H1 (cell line): ENCODE results near the gene CCNG2. TPM values are rescaled to one million over a fixed set of nuclear protein-coding genes. Genes with fewer than 3 reads are reported as not detected.

ENCODE experiments used
- CTCF ChIA-PET: fragments of 300-600 bp; sonication (Branson Sonifier 250); formaldehyde crosslinking; loops from one replicate; lab custom pipeline; 2021; ENCODE audit not compliant: partially characterized antibody; lab: Charles Lee
- POLR2A ChIA-PET: fragments of 300-600 bp; sonication (Branson Sonifier 250); formaldehyde crosslinking; loops from one replicate; lab custom pipeline; 2021; ENCODE audit warnings: inconsistent platforms; ENCODE audit not compliant: partially characterized antibody; lab: Charles Lee
- DNase-seq, 2 experiments: peaks; one replicate each; pipeline versions ENCODE4 v3.0.0 to v3.0.0-alpha.2; 2010 to 2022; ENCODE audit warnings: low spot score in 2 of 2, low read depth in 1 of 2, mixed read lengths in 1 of 2
- FAIRE-seq: peaks from 2 replicates; lab custom pipeline; 2011; peaks lifted over from hg19 to GRCh38; lab: Jason Lieb, UNC
- H2AFZ ChIP-seq: 2 replicates; pipeline ENCODE4 v1.8.1; 2012; ENCODE audit warnings: low read length, inconsistent platforms
- H2AK5ac ChIP-seq: 2 replicates; pipeline ENCODE4 v1.6.1; 2013; ENCODE audit warnings: low read depth, low read length
- H2BK120ac ChIP-seq: replicated peaks from 2 replicates; pipeline ENCODE3; 2013; ENCODE audit warnings: low read depth, low read length, inconsistent platforms
- H2BK12ac ChIP-seq: 2 replicates; pipeline ENCODE4 v1.6.1; 2013; ENCODE audit warnings: low read depth, low read length
- H2BK15ac ChIP-seq: 2 replicates; pipeline ENCODE4 v1.6.1; 2013; ENCODE audit warnings: low read length
- H2BK20ac ChIP-seq: 2 replicates; pipeline ENCODE4 v1.6.1; 2013; ENCODE audit warnings: low read length
- H2BK5ac ChIP-seq: 2 replicates; pipeline ENCODE4 v1.6.1; 2013; ENCODE audit warnings: low read depth, low read length
- H3K14ac ChIP-seq: 2 replicates; pipeline ENCODE4 v1.6.1; 2013; ENCODE audit warnings: inconsistent platforms; ENCODE audit not compliant: insufficient read length
- H3K18ac ChIP-seq: 2 replicates; pipeline ENCODE4 v1.6.1; 2013; ENCODE audit warnings: low read length; ENCODE audit errors: extremely low read depth
- H3K23ac ChIP-seq: 2 replicates; pipeline ENCODE4 v1.6.1; 2013; ENCODE audit warnings: inconsistent platforms; ENCODE audit not compliant: insufficient read length
- H3K23me2 ChIP-seq: 2 replicates; pipeline ENCODE4 v1.6.1; 2013; ENCODE audit warnings: low read depth, low read length
- H3K27ac ChIP-seq: 2 replicates; pipeline ENCODE4 v1.6.1; 2011; ENCODE audit warnings: low read depth, low read length, inconsistent platforms
- H3K27me3 ChIP-seq, 4 experiments: replicated peaks in 1 of 4; 1 replicate in 1 of 4; 2 replicates in 3 of 4; pipeline versions ENCODE4 v1.6.1 to v1.8.1; 2011 to 2013; ENCODE audit warnings: low read length in 3 of 4, mild to moderate bottlenecking in 3 of 4, inconsistent platforms in 2 of 4, mixed read lengths in 2 of 4, moderate library complexity in 1 of 4; ENCODE audit not compliant: control insufficient read depth in 3 of 4, insufficient read depth in 3 of 4; ENCODE audit errors: extremely low read depth in 1 of 4
- H3K36me3 ChIP-seq, 4 experiments: 2 replicates each; pipeline versions ENCODE4 v1.6.1 to v1.8.1; 2011 to 2013; ENCODE audit warnings: mild to moderate bottlenecking in 4 of 4, low read length in 3 of 4, moderate library complexity in 2 of 4, control low read depth in 1 of 4, inconsistent platforms in 1 of 4; ENCODE audit not compliant: insufficient read depth in 4 of 4, control insufficient read depth in 2 of 4
- H3K4ac ChIP-seq: replicated peaks from 2 replicates; pipeline ENCODE3; 2013; ENCODE audit warnings: low read length, low read depth, mixed read lengths, inconsistent platforms; ENCODE audit not compliant: insufficient read length
- H3K4me1 ChIP-seq, 4 experiments: replicated peaks in 1 of 4; 1 replicate in 1 of 4; 2 replicates in 3 of 4; pipeline versions ENCODE4 v1.6.1 to v1.8.1; 2011 to 2013; ENCODE audit warnings: low read length in 3 of 4, inconsistent platforms in 2 of 4, mixed read lengths in 1 of 4; ENCODE audit not compliant: insufficient read depth in 4 of 4, control insufficient read depth in 3 of 4
- H3K4me2 ChIP-seq, 2 experiments: 2 replicates each; pipeline versions ENCODE4 v1.6.1 to v1.8.1; 2011 to 2013; ENCODE audit warnings: low read depth in 2 of 2, low read length in 2 of 2, control low read depth in 1 of 2, inconsistent platforms in 1 of 2, mild to moderate bottlenecking in 1 of 2; ENCODE audit not compliant: insufficient read depth in 1 of 2
- H3K4me3 ChIP-seq, 4 experiments: fragments of 200-600, 300-600 bp in 1 of 4; sonication (generic), shearing (Covaris generic), sonication (Bioruptor Twin) in 1 of 4; 2 replicates each; pipeline versions ENCODE4 v1.5.1 to v1.8.1; 2011 to 2016; ENCODE audit warnings: low read length in 4 of 4, low read depth in 3 of 4, control low read depth in 2 of 4, inconsistent platforms in 2 of 4, mild to moderate bottlenecking in 2 of 4, mixed read lengths in 1 of 4, moderate library complexity in 1 of 4; ENCODE audit not compliant: insufficient read depth in 2 of 4; ENCODE audit errors: extremely low read depth in 1 of 4
- H3K56ac ChIP-seq: replicated peaks from 2 replicates; pipeline ENCODE3; 2013; ENCODE audit warnings: low read depth, mild to moderate bottlenecking, mixed read lengths, low read length, inconsistent platforms; ENCODE audit not compliant: insufficient read length
- H3K79me1 ChIP-seq: 2 replicates; pipeline ENCODE4 v1.6.1; 2013; ENCODE audit warnings: low read depth, low read length, control low read depth
- H3K79me2 ChIP-seq, 2 experiments: 2 replicates each; pipeline versions ENCODE4 v1.6.1 to v1.8.1; 2012 to 2013; ENCODE audit warnings: low read length in 2 of 2, mild to moderate bottlenecking in 2 of 2, inconsistent platforms in 1 of 2; ENCODE audit not compliant: insufficient read depth in 2 of 2, control insufficient read depth in 1 of 2
- H3K9ac ChIP-seq, 4 experiments: replicated peaks in 1 of 4; 1 replicate in 1 of 4; 2 replicates in 3 of 4; pipeline versions ENCODE4 v1.6.1 to v1.8.1; 2011 to 2013; ENCODE audit warnings: low read depth in 3 of 4, low read length in 3 of 4, control low read depth in 2 of 4, mild to moderate bottlenecking in 2 of 4, moderate library complexity in 2 of 4, inconsistent platforms in 1 of 4; ENCODE audit errors: extremely low read depth in 1 of 4
- H3K9me3 ChIP-seq, 2 experiments: 2 replicates each; pipeline versions ENCODE4 v1.6.1 to v1.8.1; 2012 to 2013; ENCODE audit warnings: mild to moderate bottlenecking in 2 of 2, moderate library complexity in 2 of 2, control low read depth in 1 of 2, inconsistent platforms in 1 of 2, low read depth in 1 of 2, low read length in 1 of 2, mixed read lengths in 1 of 2; ENCODE audit not compliant: insufficient read depth in 2 of 2
- H4K20me1 ChIP-seq, 2 experiments: replicated peaks in 1 of 2; 2 replicates each; pipeline versions ENCODE3 to v1.8.1; 2011 to 2013; ENCODE audit warnings: inconsistent platforms in 2 of 2, low read length in 2 of 2, mild to moderate bottlenecking in 1 of 2; ENCODE audit not compliant: insufficient read depth in 2 of 2, control insufficient read depth in 1 of 2
- H4K5ac ChIP-seq: 2 replicates; pipeline ENCODE4 v1.6.1; 2013; ENCODE audit warnings: low read length, low read depth, mixed read lengths, inconsistent platforms; ENCODE audit not compliant: insufficient read length
- H4K8ac ChIP-seq: 2 replicates; pipeline ENCODE4 v1.8.0; 2013; ENCODE audit warnings: mild to moderate bottlenecking, moderate library complexity, low read length, inconsistent platforms; ENCODE audit not compliant: insufficient read depth; ENCODE audit errors: extremely low read depth
- H4K91ac ChIP-seq: replicated peaks from 2 replicates; pipeline ENCODE3; 2013; ENCODE audit warnings: low read length, mixed read lengths, inconsistent platforms; ENCODE audit not compliant: insufficient read length
- CREB1 ChIP-seq: IDR thresholded peaks from 2 replicates; pipeline ENCODE4 v1.6.1; 2012; ENCODE audit warnings: inconsistent platforms
- EZH2 ChIP-seq: fragments of 200-600 bp; sonication (generic); IDR thresholded peaks from 2 replicates; pipeline ENCODE4 v1.7.1; 2012; ENCODE audit warnings: low read depth, mild to moderate bottlenecking, moderate library complexity, low read length, inconsistent platforms; ENCODE audit not compliant: severe bottlenecking
- HDAC2 ChIP-seq, 2 experiments: fragments of 300-600 bp in 1 of 2; sonication (generic) in 1 of 2; IDR thresholded peaks; 2 replicates each; pipeline ENCODE4 v1.6.1; 2011 to 2012; ENCODE audit warnings: low read depth in 2 of 2, low read length in 2 of 2, mild to moderate bottlenecking in 2 of 2, moderate library complexity in 2 of 2, borderline replicate concordance in 1 of 2, inconsistent platforms in 1 of 2
- PHF8 ChIP-seq: fragments of 200-600 bp; sonication (generic); conservative IDR thresholded peaks from 2 replicates; pipeline ENCODE4 v1.7.1; 2012; ENCODE audit warnings: low read depth, mild to moderate bottlenecking, inconsistent platforms, low read length, moderate library complexity
- POLR2A ChIP-seq, 2 experiments: IDR thresholded peaks; 1 replicate in 1 of 2; 2 replicates in 1 of 2; pipeline ENCODE4 v1.6.1; 2011; ENCODE audit warnings: low read depth in 2 of 2, low read length in 2 of 2, mild to moderate bottlenecking in 2 of 2; ENCODE audit errors: control extremely low read depth in 1 of 2
- WGBS, 2 experiments: shearing (Covaris generic) in 1 of 2; methylation state at CpG; one replicate each; pipeline versions ENCODE4 v1.1.6 to v1.1.7; 2013 to 2015; ENCODE audit warnings: low lambda C conversion rate in 2 of 2, mixed read lengths in 2 of 2, inconsistent platforms in 1 of 2, low coverage in 1 of 2, missing lambda C conversion rate in 1 of 2; ENCODE audit not compliant: insufficient replicate concordance in 2 of 2, insufficient coverage in 1 of 2, insufficient read length in 1 of 2; ENCODE audit errors: extremely low coverage in 1 of 2, missing lambda C conversion rate in 1 of 2; 5-methylcytosine and 5-hydroxymethylcytosine counted together
- polyA plus RNA-seq, 7 experiments: library from polyadenylated mRNA; depleted of rRNA in 3 of 7; stranded (reverse) in 5 of 7; unstranded in 2 of 7; fragments of >200 nt in 5 of 7; fragments of 200-250 nt in 2 of 7; gene quantifications; 1 replicate in 5 of 7; 2 replicates in 1 of 7; 4 replicates in 1 of 7; pipeline versions ENCODE4 v1.2.1 to v1.2.3, GENCODE V29; 2011 to 2013; ENCODE audit warnings: missing spikeins in 2 of 7, mixed read lengths in 2 of 7
- total RNA-seq: library from RNA; stranded (reverse); fragmentation: NEBNext Ultra II Directional; extraction: Animal tissue kit (Norgen Biotek cat#: 25700); gene quantifications from 2 replicates; pipeline ENCODE4 v1.2.1, GENCODE V29; 2021

Gene CCNG2
- total and polyA plus RNA-seq, 2 of the 8 experiments (the other 6 are each of a cell fraction or from before 2014, with no cell fraction given): 3.5 to 13.9 TPM

- Histone ChIP-seq H3K18ac (no peak overlapping the region), H2BK20ac (no peak overlapping the region), H3K27ac (no peak overlapping the region), H3K4ac (no peak overlapping the region), H2AK5ac (no peak overlapping the region), H3K4me1 (no peaks in the 10 kb centered on the region; a peak in 1 of 7 replicates), H3K9me3 (no peaks in the 10 kb centered on the region), H2AFZ (no peak overlapping the region), H4K5ac (no peak overlapping the region), H4K20me1 (peaks cover 0 to 1% of the 10 kb centered on the region in 2 experiments), H2BK5ac (no peak overlapping the region), H3K36me3 (peaks cover 18 to 87% (median 41%) of the 10 kb centered on the region in 4 experiments), H3K27me3 (no peaks in the 10 kb centered on the region), H3K56ac (no peak overlapping the region), H4K8ac (no peak overlapping the region), H4K91ac (no peak overlapping the region), H2BK120ac (no peak overlapping the region), H3K23me2 (no peaks in the 10 kb centered on the region), H3K79me1 (no peaks in the 10 kb centered on the region), H3K9ac (no peak overlapping the region), H3K14ac (no peak overlapping the region), H2BK15ac (no peak overlapping the region), H3K23ac (no peak overlapping the region), H3K4me2 (no peak overlapping the region), H2BK12ac (no peak overlapping the region), H3K4me3 (no peak overlapping the region), H3K79me2 (peaks cover 0 to 8% of the 10 kb centered on the region in 2 experiments; a peak in 2 of 4 replicates)
- no peak for FAIRE-seq
- CTCF ChIA-PET: interaction anchor here (0.7 to 3.0 kb wide), 9 partner anchors 12 to 119 kb away, joined by 3 to 10 read pairs (median 3); no protein-coding TSS in a partner anchor
- 90% methylated on average over 4 of the region's 4 CpGs; no CpG with 5 or more reads in 1 of the 2 experiments for WGBS, 2 experiments
- no peak for DNase-seq
- POLR2A ChIA-PET: interaction anchor here (1.8 kb wide), 1 partner anchor 11 kb away, joined by 8 read pairs; no protein-coding TSS in a partner anchor
- no peak for TF ChIP-seq EZH2
- TF ChIP-seq PHF8: no peak
- no peak for TF ChIP-seq HDAC2 (IDR thresholded peaks at IDR 0.05; ENCODE audit: borderline replicate concordance in 1 of 2, low read depth in 2 of 2, low read length in 2 of 2)
- no peak for TF ChIP-seq CREB1
- no peak for TF ChIP-seq POLR2A (IDR thresholded peaks at IDR 0.05; ENCODE audit: control extremely low read depth in 1 of 2, low read depth in 2 of 2, low read length in 2 of 2)
Measured at GRCh38 chr4:77163641-77164040, 6.6 kb downstream of the CCNG2 start.
